Stimulated activated CD8-positive, alpha-beta memory T cell treated with anti-CD3 and anti-CD28 coated beads, Interleukin-2, amount 100 ng/mL, for 1 hour (primary cell): ENCODE data around the gene UVSSA.
"Not testable (repeated sequence)": the region's sequence is repeated elsewhere in the genome, so short reads cannot be mapped to it uniquely, and the experiment has no call there.

Experiments
- DNase-seq, 2 donors: peaks; one replicate each; pipeline ENCODE4 v3.0.0-alpha.2; 2020; ENCODE audit warnings: low read depth in 2 of 2

UVSSA gene

GRCh38 chr4:1331591-1332353, 15.2 kb upstream of the UVSSA start:
- no peak for DNase-seq

DNA sequence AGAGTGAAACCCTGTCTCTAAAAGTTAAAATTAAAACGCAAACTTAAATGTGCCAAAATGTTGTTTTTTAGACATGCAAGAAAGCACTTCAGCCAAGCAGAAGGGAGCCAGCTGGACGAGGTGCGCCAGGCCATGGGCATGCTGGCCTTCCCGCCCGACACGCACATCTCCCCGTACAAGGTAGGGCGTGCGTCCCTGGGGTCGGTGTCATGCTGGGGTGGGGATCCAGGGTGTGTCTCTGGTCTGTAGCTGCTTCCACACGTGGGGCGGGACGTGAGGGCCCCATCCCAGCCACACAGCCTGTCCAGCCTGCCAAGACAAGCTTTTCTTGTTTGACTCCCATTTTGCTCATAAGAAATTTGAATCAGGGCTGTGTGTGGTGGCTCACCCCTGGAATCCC, 14.3 kb upstream of the UVSSA start:
- no peak for DNase-seq

DNA sequence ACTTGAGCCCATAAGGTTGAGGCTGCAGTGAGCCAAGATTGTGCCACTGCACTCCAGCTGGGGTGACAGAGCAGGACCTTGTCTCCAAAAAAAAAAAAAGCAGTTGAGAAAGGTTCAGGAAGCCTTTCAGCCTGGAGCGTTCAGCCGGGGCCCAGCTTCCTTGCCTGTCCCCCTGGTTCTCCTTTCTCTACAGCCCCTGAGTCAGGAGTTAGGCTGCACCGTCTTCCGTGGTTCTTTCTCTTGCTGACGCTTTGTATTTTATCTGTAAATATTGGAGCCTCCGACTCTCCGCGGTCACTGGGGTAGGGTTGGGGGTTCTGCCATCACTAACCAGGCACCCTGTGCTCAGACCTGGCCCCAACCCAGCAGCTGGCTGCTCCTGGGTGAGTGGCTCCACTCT, 13.8 kb upstream of the UVSSA start:
- DNase-seq, result no peak

DNA sequence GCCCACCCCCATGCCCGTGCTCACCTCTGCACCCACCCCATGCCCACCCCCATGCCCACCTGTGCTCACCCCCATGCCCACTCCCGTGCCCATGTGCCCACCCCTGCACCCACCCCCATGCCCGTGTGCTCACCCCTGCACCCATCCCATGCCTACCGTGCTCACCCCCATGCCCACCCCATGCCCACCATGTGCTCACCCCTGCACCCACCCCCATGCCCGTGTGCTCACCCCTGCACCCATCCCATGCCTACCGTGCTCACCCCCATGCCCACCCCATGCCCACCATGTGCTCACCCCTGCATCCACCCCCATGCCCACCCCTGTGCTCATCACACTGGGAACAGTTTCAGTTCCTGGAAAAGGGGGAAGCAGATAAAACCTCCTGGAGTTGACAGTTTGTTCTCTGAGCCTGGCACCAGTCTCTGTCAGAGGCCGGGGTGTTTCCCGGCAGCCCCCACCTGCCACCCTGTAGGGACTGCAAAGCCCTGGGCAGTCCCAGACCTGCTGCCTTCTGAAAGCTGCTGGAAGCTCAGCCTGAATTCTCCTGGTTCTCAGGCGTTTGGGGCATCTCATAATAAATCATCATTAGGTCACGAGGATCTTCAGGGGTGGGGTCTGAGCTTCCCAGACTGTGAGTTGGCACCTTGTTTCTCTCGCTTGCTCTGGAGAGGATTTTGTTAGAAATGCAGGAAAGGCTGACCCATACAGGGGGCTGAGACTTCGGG, 13.0 kb upstream of the UVSSA start:
- DNase-seq, result not testable (repeated sequence)

DNA sequence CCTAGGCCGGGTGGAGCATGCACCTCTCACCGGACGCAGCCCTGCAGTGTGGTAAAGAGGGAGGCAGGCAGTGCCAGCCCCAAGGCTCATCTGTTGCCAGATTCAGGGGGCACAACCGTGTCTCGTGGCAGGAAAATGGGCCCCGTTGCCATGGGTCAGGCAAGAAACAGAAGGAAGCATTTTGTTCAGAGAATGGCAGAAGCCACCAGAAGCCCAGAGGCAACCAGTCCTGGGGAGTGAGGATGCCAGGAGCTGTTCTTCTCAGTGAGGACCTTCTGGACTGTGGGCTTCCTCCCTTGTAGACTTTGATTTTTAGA, 12.5 kb upstream of the UVSSA start:
- no peak for DNase-seq

- not testable (repeated sequence) for DNase-seq
Measured at GRCh38 chr4:1335193-1335883, 11.7 kb upstream of the UVSSA start.

- no peak for DNase-seq
Measured at GRCh38 chr4:1336088-1336491, 10.9 kb upstream of the UVSSA start.

DNA sequence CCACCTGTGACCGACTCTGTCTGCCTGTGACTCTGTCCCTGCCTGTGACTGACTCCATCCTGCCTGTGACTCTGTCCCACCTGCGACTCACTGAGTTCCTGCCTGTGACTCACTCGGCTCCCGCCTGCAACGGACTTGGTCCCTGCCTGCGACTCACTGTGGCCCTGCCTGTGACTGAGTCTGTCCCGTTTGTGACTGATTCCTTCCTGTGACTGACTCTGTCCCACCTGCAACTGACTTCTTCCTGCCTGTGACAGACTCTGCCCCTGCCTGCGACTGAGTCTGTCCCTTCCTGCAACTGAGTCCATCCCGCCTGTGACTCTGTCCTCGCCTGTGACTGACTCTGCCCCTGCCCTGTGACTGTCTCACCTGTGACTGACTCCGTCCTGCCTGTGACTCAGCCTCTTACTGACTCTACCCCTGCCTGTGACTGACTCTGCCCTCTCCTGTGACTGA, 9.6 kb upstream of the UVSSA start:
- DNase-seq, result peak in 1 of 2 donors; percentile 24

GRCh38 chr4:1337951-1338751, 8.9 kb upstream of the UVSSA start:
- no peak for DNase-seq

DNA sequence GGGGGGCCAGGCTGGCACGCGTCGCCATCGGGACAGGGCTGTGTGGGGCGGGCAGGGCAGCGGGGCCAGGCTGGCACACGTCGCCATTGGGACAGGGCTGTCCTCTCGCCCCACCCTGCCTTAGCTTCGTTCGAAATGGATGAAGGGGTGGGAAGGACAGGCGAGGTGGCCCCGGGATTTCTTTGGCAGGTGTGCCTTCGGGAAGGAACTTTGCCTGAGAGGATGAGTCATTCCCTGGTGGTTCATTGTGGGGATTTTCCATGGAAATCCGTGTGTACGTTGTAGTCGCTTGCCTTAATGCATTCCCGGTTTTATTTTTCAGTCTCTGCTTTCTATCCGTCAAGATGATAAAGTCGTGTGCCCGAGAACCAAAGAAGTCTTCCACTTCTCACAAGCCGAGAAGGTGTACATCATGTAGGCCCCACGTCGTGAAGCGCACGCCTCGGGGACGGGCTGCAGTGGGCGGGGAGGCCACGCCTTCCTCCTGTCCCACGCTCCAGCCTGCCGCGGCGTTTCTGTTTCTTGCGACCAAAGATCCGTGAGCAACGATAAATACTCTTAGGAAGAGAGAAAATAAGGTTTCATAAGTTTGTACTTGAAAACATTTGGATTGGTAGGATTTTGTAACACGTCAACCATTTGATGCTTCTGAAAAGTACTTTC, 8.1 kb upstream of the UVSSA start:
- DNase-seq, result no peak

GRCh38 chr4:1339489-1339888, 7.5 kb upstream of the UVSSA start:
- DNase-seq, result no peak

DNA sequence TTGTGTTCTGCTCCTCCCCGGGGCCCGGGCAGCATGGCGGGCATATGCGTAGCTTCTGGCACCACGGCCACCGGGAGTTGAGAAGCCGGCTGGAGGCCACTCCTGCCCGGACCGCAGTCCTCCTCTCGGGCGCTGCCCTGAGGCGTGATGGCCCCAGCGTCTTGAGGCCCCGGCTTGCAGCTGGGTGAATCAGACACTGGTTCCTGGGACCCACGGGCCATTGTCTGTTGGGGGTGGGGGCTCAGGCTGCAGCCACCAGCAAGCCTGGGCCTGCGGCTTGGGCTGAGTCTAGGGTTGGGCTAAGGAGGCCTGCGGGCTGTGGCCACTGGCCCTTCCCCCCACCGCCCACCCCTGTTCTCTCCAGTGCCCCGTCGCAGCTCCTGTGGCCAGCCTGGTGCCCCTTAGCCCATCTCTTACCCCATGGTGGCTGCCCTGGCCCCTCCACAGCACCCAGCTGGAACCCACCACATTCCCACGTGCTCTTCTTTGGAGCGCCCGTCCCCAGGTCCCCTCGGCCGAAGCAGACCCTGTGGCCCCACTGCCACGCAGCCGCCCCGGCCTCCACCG, 6.7 kb upstream of the UVSSA start:
- DNase-seq, result no peak

DNA sequence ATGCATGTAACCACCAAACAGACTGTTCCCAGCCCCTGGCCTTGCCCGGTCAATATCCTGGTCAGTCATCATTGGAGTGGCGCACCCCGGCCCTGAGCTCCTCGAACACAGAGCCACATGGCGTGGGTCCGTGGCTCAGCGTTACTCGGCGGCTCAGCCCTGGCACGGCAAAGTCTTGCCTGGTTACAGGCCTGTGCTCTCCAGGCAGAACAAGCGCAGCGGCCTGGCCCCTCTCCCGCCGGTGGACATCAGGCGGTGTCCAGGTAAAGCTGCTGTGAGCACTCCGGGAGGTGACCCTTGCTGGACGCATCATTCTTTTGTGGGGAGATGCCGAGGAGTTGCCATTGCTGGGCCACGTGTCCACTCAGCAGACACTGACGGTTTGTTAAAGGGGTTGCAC, 6.1 kb upstream of the UVSSA start:
- DNase-seq, result no peak

GRCh38 chr4:1342003-1342402, 5.0 kb upstream of the UVSSA start:
- DNase-seq, result no peak

DNA sequence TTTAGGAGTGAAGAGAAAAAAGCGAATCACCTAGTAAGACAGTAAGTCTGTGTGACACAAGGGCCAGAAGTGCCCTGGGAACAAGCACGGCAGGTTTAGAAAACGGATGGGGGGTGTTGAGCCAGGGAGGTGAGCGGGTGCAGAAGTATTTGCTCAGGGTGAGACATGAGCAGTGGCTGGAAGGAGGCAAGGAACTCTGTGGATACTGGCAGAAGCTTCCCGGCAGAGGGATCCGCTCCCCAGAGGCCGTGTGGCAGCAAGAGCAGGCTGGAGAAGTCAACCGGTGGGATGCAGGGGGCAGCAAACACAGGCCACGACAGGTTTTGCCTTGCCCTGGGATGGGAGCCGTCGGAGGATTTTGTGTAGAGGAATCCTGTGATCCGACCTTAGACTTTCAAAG, 2.3 kb upstream of the UVSSA start:
- no peak for DNase-seq

- DNase-seq, result peak in 1 of 2 donors; percentile 15
Measured at GRCh38 chr4:1345903-1346780, 866 bp upstream of the UVSSA start.

DNA sequence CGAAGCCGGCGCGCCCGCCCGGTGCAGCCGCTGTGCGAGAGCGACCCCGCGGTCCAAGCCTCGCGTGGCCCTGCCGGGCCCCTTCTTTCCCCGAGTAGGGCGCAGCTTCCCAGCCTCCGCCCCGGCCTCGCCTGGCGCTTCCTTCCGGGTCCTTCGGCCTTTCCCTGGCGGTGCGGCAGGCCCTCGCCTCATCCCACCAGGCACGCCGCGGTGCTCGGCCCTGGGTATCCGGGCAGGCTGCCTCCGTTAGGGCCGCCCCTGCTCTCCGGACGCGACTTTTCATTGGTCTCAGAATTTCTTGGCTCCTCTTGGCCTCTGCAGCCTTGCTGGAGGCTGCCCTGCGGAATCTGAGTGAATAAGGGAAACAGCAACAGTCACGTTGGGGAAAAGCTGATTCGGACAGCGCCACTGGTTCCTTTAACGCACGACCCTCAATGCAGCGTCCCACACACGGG, 429 bp downstream of the UVSSA start:
- DNase-seq, result peak in 1 of 2 donors; percentile 21

DNA sequence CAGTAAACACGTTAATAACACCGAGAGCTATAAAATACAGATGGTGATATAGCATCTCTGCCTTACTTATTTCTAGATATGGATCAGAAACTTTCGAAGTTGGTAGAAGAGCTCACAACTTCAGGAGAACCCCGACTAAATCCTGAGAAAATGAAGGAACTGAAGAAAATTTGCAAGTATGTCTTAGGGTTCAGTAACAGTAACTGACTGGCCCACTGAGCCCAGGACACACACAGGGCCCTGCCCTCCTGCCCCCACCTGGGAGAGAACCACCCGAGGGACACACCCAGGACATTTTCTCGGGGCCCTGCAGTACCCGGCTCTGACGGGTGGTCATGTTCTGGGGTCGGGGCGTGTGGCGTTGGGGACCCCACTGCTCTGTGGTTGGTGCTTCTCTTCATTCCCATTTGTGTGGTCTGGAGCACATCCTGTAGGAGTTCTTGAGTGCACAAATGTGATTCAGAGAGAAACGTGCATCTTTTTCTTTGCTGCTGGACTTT, 1.1 kb downstream of the UVSSA start:
- DNase-seq, result no peak

DNA sequence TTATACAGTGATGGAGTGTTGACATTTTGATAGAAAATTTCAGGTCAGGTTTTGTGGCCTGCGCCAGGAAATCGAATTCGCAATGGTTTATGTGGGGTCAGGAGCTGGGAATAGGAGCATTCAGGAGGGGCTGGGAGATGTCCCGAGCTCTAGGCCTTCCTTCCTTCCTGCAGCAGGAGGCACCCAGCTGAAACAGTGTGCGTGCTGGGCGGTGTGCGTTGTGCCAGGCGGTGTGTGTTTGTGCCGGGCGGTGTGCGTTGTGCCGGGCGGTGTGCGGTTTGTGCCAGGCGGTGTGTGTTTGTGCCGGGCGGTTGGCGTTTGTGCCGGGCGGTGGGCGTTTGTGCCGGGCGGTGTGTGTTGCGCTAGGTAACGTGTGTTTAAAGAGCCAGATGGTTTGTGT, 1.7 kb downstream of the UVSSA start:
- no peak for DNase-seq
